Measurements from ENCODE around the gene PAPSS1.

DNA sequence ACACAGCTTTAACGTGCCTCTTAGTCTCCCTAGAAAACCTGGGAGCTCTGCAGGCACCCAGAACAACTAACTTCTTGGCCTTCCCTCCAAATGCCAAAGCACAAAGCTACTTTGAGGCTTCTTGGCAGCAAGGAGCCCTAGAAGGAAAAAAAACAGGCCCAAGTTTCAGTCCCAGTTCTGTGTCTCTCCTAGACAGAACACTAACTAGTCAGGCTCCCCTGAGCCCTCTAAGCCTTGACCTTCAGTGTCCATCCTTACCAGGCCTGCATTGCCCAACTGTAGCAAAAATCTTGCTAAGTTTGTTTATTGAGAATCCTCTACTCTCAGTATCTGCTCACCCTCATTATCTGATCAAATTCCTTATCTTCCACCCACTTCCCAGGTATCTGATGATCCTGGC, 79.2 kb downstream of the PAPSS1 start:
- TF ChIP-seq, protein P1, sequence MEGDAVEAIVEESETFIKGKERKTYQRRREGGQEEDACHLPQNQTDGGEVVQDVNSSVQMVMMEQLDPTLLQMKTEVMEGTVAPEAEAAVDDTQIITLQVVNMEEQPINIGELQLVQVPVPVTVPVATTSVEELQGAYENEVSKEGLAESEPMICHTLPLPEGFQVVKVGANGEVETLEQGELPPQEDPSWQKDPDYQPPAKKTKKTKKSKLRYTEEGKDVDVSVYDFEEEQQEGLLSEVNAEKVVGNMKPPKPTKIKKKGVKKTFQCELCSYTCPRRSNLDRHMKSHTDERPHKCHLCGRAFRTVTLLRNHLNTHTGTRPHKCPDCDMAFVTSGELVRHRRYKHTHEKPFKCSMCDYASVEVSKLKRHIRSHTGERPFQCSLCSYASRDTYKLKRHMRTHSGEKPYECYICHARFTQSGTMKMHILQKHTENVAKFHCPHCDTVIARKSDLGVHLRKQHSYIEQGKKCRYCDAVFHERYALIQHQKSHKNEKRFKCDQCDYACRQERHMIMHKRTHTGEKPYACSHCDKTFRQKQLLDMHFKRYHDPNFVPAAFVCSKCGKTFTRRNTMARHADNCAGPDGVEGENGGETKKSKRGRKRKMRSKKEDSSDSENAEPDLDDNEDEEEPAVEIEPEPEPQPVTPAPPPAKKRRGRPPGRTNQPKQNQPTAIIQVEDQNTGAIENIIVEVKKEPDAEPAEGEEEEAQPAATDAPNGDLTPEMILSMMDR (IDR thresholded peaks at IDR 0.05; ENCODE audit: extremely low read depth in 1 of 2, insufficient read depth in 1 of 2, low read depth in 1 of 2, low read length in 2 of 2): no peak
- TF ChIP-seq JUN (IDR thresholded peaks at IDR 0.05; ENCODE audit: borderline replicate concordance, insufficient read depth, insufficient read length, low read depth) (no peak), EZH2 (IDR thresholded peaks at IDR 0.05; ENCODE audit: borderline replicate concordance, low read depth, low read length, severe bottlenecking) (no peak)
